Keratinocyte (primary cell): ENCODE data around the gene ADAT2. TPM values are rescaled to one million over a fixed set of nuclear protein-coding genes. Genes with fewer than 3 reads are reported as not detected.
A peak's percentile ranks its signal among the peaks of the same experiment; 100 is the strongest.

Experiments
- DNase-seq: peaks from one replicate; pipeline ENCODE4 v3.0.0-alpha.2; 2011; ENCODE audit warnings: low read depth, missing footprints, low spot score
- FAIRE-seq: peaks from 2 replicates; lab custom pipeline; 2011; peaks lifted over from hg19 to GRCh38; lab: Jason Lieb, UNC
- H2AFZ ChIP-seq: 2 replicates; pipeline ENCODE4 v1.6.0; 2012; ENCODE audit warnings: low read length, control low read depth, inconsistent platforms; ENCODE audit not compliant: control insufficient read depth
- H3K27ac ChIP-seq: 2 replicates; pipeline ENCODE4 v1.5.1; 2011; ENCODE audit warnings: low read length; ENCODE audit not compliant: control insufficient read depth, insufficient read depth
- H3K27me3 ChIP-seq: 3 replicates; pipeline ENCODE4 v1.6.0; 2011; ENCODE audit warnings: low read length; ENCODE audit not compliant: control insufficient read depth, insufficient read depth; ENCODE audit errors: extremely low read depth
- H3K36me3 ChIP-seq, 2 experiments: 2 replicates in 1 of 2; 3 replicates in 1 of 2; pipeline ENCODE4 v1.5.1; 2011; ENCODE audit warnings: low read length in 2 of 2, mild to moderate bottlenecking in 1 of 2; ENCODE audit not compliant: control insufficient read depth in 2 of 2, insufficient read depth in 2 of 2; ENCODE audit errors: extremely low read depth in 1 of 2
- H3K4me1 ChIP-seq: 3 replicates; pipeline ENCODE4 v1.5.1; 2011; ENCODE audit warnings: low read length; ENCODE audit not compliant: control insufficient read depth, insufficient read depth; ENCODE audit errors: extremely low read depth
- H3K4me2 ChIP-seq: 3 replicates; pipeline ENCODE4 v1.6.0; 2011; ENCODE audit warnings: low read depth, low read length; ENCODE audit not compliant: control insufficient read depth, insufficient read depth; ENCODE audit errors: extremely low read depth
- H3K4me3 ChIP-seq, 3 experiments: fragments of 200-600 bp in 1 of 3; sonication (generic) in 1 of 3; 2 replicates in 2 of 3; 3 replicates in 1 of 3; pipeline ENCODE4 v1.5.1; 2011 to 2016; ENCODE audit warnings: low read length in 3 of 3, mild to moderate bottlenecking in 3 of 3, control low read depth in 2 of 3, inconsistent platforms in 1 of 3, low read depth in 1 of 3, mixed read lengths in 1 of 3, mixed run types in 1 of 3, moderate library complexity in 1 of 3; ENCODE audit not compliant: control insufficient read depth in 2 of 3, insufficient read depth in 2 of 3; ENCODE audit errors: extremely low read depth in 1 of 3
- H3K79me2 ChIP-seq: 2 replicates; pipeline ENCODE4 v1.6.0; 2012; ENCODE audit warnings: low read length; ENCODE audit not compliant: control insufficient read depth, insufficient read depth
- H3K9ac ChIP-seq: 3 replicates; pipeline ENCODE4 v1.6.0; 2011; ENCODE audit warnings: low read length; ENCODE audit not compliant: control insufficient read depth, insufficient read depth; ENCODE audit errors: extremely low read depth
- H3K9me1 ChIP-seq: 3 replicates; pipeline ENCODE4 v1.6.0; 2011; ENCODE audit warnings: low read length; ENCODE audit not compliant: control insufficient read depth, insufficient read depth; ENCODE audit errors: extremely low read depth
- H3K9me3 ChIP-seq: 2 replicates; pipeline ENCODE4 v1.5.1; 2012; ENCODE audit warnings: low read depth, low read length; ENCODE audit not compliant: control insufficient read depth
- H4K20me1 ChIP-seq: 3 replicates; pipeline ENCODE4 v1.6.0; 2011; ENCODE audit warnings: low read length; ENCODE audit not compliant: control insufficient read depth, insufficient read depth; ENCODE audit errors: extremely low read depth
- CTCF ChIP-seq, 3 experiments: IDR thresholded peaks in 1 of 3; conservative IDR thresholded peaks in 1 of 3; optimal IDR thresholded peaks in 1 of 3; 2 replicates in 2 of 3; 3 replicates in 1 of 3; pipeline versions ENCODE3 to v1.5.1; 2011; ENCODE audit warnings: low read length in 3 of 3, mild to moderate bottlenecking in 3 of 3, moderate library complexity in 2 of 3, control low read depth in 1 of 3, inconsistent platforms in 1 of 3; ENCODE audit not compliant: insufficient read depth in 2 of 3; ENCODE audit errors: extremely low read depth in 1 of 3
- EZH2 ChIP-seq: IDR thresholded peaks from one replicate; pipeline ENCODE4 v1.6.1; 2012; ENCODE audit warnings: inconsistent platforms, mild to moderate bottlenecking, low read length, moderate library complexity
- dilution Hi-C: fragments of 300-500 bp; cut with MboI; formaldehyde crosslinking; loops from one replicate; pipeline ENCODE4 v1.7.0; 2020; ENCODE audit warnings: low sequenced_read_pairs; ENCODE audit not compliant: extremely low pct_ligation_motif_present
- polyA plus RNA-seq, 5 experiments: library from polyadenylated mRNA; depleted of rRNA in 3 of 5; stranded (reverse) in 3 of 5; stranded (forward) in 1 of 5; unstranded in 1 of 5; fragments of >200 nt; gene quantifications; 1 replicate in 1 of 5; 2 replicates in 3 of 5; 3 replicates in 1 of 5; pipeline versions ENCODE4 v1.2.1 to v1.2.3, GENCODE V29; 2011 to 2012; ENCODE audit warnings: missing spikeins in 2 of 5, low read depth in 1 of 5, low replicate concordance in 1 of 5

ADAT2 gene
- polyA plus RNA-seq, 1 donor (not counting 4 experiments of a cell fraction or from before 2014, with no cell fraction given), result 23.1 TPM

- Histone ChIP-seq H3K4me1 (no peaks in the 10 kb centered on the region), H4K20me1 (no peaks in the 10 kb centered on the region), H3K9ac (no peak overlapping the region), H3K9me1 (no peaks in the 10 kb centered on the region), H3K79me2 (no peaks in the 10 kb centered on the region), H2AFZ (no peak overlapping the region), H3K36me3 (peaks cover 2 to 5% of the 10 kb centered on the region in 2 experiments), H3K4me2 (no peak overlapping the region), H3K27me3 (no peaks in the 10 kb centered on the region), H3K9me3 (no peaks in the 10 kb centered on the region), H3K4me3 (no peak overlapping the region), H3K27ac (no peak overlapping the region)
- FAIRE-seq, result no peak
- TF ChIP-seq CTCF (optimal IDR thresholded peaks at IDR 0.05 in 1 of 3, IDR thresholded peaks at IDR 0.05 in 1 of 3, conservative IDR thresholded peaks at IDR 0.05 in 1 of 3; ENCODE audit: extremely low read depth in 1 of 3, insufficient read depth in 2 of 3, low read length in 3 of 3) (peak in 1 of 3 experiments; percentile 7), EZH2 (no peak)
- dilution Hi-C loops, result no loop called here
- no peak for DNase-seq
Observed at GRCh38 chr6:143485967-143486366, 35.5 kb upstream of the ADAT2 start.

GRCh38 chr6:143482593-143482992 is 32.1 kb upstream of the ADAT2 start:
- Histone ChIP-seq H3K9me1 (no peaks in the 10 kb centered on the region), H3K27me3 (no peaks in the 10 kb centered on the region), H3K36me3 (peaks cover 0 to 2% of the 10 kb centered on the region in 2 experiments), H3K79me2 (no peaks in the 10 kb centered on the region), H3K4me2 (no peak overlapping the region), H3K4me1 (no peaks in the 10 kb centered on the region), H3K9me3 (no peaks in the 10 kb centered on the region), H4K20me1 (no peaks in the 10 kb centered on the region), H3K27ac (no peak overlapping the region), H3K4me3 (no peak overlapping the region), H3K9ac (no peak overlapping the region), H2AFZ (no peak overlapping the region)
- dilution Hi-C loops, result no loop called here
- FAIRE-seq (no peak), DNase-seq (no peak)
- TF ChIP-seq CTCF (optimal IDR thresholded peaks at IDR 0.05 in 1 of 3, IDR thresholded peaks at IDR 0.05 in 1 of 3, conservative IDR thresholded peaks at IDR 0.05 in 1 of 3; ENCODE audit: extremely low read depth in 1 of 3, insufficient read depth in 2 of 3, low read length in 3 of 3) (no peak), EZH2 (no peak)
